Heart left ventricle (tissue), 16 donors: ENCODE results near the gene DBH. TPM values are rescaled to one million over a fixed set of nuclear protein-coding genes. Genes with fewer than 3 reads are reported as not detected.

Experiments
- ATAC-seq, 4 donors: fragments of 200-7000 bp; cut with Tn5 transposase; one replicate each; pipeline ENCODE4 v1.9.1; 2020 to 2022; ENCODE audit warnings: moderate library complexity in 4 of 4, mild to moderate bottlenecking in 3 of 4, moderate number of reproducible peaks in 1 of 4
- DNase-seq, 5 donors: peaks; one replicate each; pipeline ENCODE4 v3.0.0-alpha.2; 2020
- H3K27ac ChIP-seq, 12 donors: fragments of 200-600 bp; sonication (generic) in 4 of 12; one replicate each; pipeline versions ENCODE4 v1.5.0 to v1.8.0; 2016 to 2022; ENCODE audit warnings: mild to moderate bottlenecking in 2 of 12
- H3K27me3 ChIP-seq, 9 donors: fragments of 200-600 bp; sonication (generic) in 2 of 9; one replicate each; pipeline versions ENCODE4 v1.5.1 to v1.8.0; 2016 to 2022; ENCODE audit warnings: mild to moderate bottlenecking in 3 of 9
- H3K36me3 ChIP-seq, 9 donors: fragments of 200-600 bp; sonication (generic) in 2 of 9; one replicate each; pipeline versions ENCODE4 v1.5.0 to v1.8.0; 2018 to 2022; ENCODE audit warnings: mild to moderate bottlenecking in 2 of 9
- H3K4me1 ChIP-seq, 12 donors: fragments of 200-600 bp; sonication (generic) in 4 of 12; one replicate each; pipeline versions ENCODE4 v1.5.0 to v1.8.0; 2016 to 2022; ENCODE audit warnings: mild to moderate bottlenecking in 3 of 12
- H3K4me3 ChIP-seq, 12 donors: fragments of 200-600 bp; sonication (generic) in 4 of 12; one replicate each; pipeline versions ENCODE4 v1.5.0 to v1.8.0; 2017 to 2022; ENCODE audit warnings: mild to moderate bottlenecking in 9 of 12, moderate library complexity in 4 of 12
- H3K9me3 ChIP-seq, 12 donors: fragments of 200-600 bp; sonication (generic) in 4 of 12; one replicate each; pipeline versions ENCODE4 v1.5.0 to v1.8.0; 2016 to 2022; ENCODE audit warnings: mild to moderate bottlenecking in 1 of 12
- CTCF ChIP-seq, 12 donors: fragments of 200-600 bp; sonication (generic) in 4 of 12; IDR thresholded peaks; one replicate each; pipeline versions ENCODE4 v1.5.0 to v1.8.0; 2018 to 2022; ENCODE audit warnings: antibody characterized with exemption in 12 of 12, mild to moderate bottlenecking in 5 of 12
- POLR2A ChIP-seq, 2 donors: fragments of 450-650 bp; IDR thresholded peaks; one replicate each; pipeline ENCODE4 v1.6.1; 2017; ENCODE audit warnings: antibody characterized with exemption in 2 of 2, mild to moderate bottlenecking in 2 of 2, moderate library complexity in 2 of 2
- WGBS, 4 donors: extraction: QIAGEN DNeasy Blood & Tissue Kit in 2 of 4; methylation state at CpG; one replicate each; pipeline versions ENCODE4 v1.1.5 to v1.1.7; 2013 to 2018; 5-methylcytosine and 5-hydroxymethylcytosine counted together
- intact Hi-C, 10 donors: fragments of 100-400 bp; cut with DNase I; formaldehyde crosslinking; loops; one replicate each; pipeline versions ENCODE4 v1.11.1 to v1.14.2; 2022
- polyA plus RNA-seq, 2 donors: library from polyadenylated mRNA; stranded (reverse); fragments of 200-250 nt; gene quantifications; one replicate each; pipeline ENCODE4 v1.2.3, GENCODE V29; 2013
- total RNA-seq, 9 donors: library from RNA; depleted of rRNA in 2 of 9; stranded (reverse); fragments of >200 nt in 2 of 9; fragmentation: NEBNext Ultra II Directional in 3 of 9; extraction: Animal tissue kit (Norgen Biotek cat#: 25700) in 3 of 9; gene quantifications; one replicate each; pipeline versions ENCODE4 v1.1.0 to v1.2.4, GENCODE V29; 2016 to 2023
- donor health status: ischemic (EF 13 %, LVEDD 7.1; RV severe dilation, severe dysfunction).
- donor health status: healthy with polysubstance abuse.
- donor health status: DM: no; HTN: yes; CAD: no.
- donor health status: DM: no; HTN: no; CAD: no.
- donor health status: ischemic (EF 25% LVEDD 6.9; RV normal size, moderate dysfunction).
- donor health status: ischemic (EF 25% LVEDD 5.7; RV mildly dilated, moderate dysfunction).
- donor health status: healthy.
- donor health status: DM: yes; HTN: yes; CAD: no.
- donor health status: ischemic (EF 35%, LVEDD 5.7; RV mildly dilated, moderate dysfunction).
- donor health status: nonischemic (EF 11% LVEDD 7.7; RV severe dilation, severe dysfunction).
- donor health status: DM: yes; HTN: yes; CAD: no.
- donor health status: PGD.
- donor health status: ischemic (EF 29% LVEDD 5.4; RV normal size, mild dysfunction).
- donor health status: nonischemic (EF 23%, LVEDD 6.1; RV moderate dilation, normal function).

DBH gene
- total and polyA plus RNA-seq, 11 donors, result 0.06 to 0.08 TPM; not detected in 9

GRCh38 chr9:133684936-133685361, 48.8 kb downstream of the DBH start:
- intact Hi-C loops, result loop anchor here in 1 of 10 donors (5.0 kb wide), 1 partner anchor 103 kb away; no protein-coding TSS in a partner anchor
- no peak for TF ChIP-seq POLR2A (IDR thresholded peaks at IDR 0.05)
- no peak for TF ChIP-seq CTCF (IDR thresholded peaks at IDR 0.05)
- H3K36me3 ChIP-seq, result no peaks in the 10 kb centered on the region
- H3K27ac ChIP-seq, result peak overlapping the region in 3 of 12 donors; percentile 60 to 82 (median 63)
- no peak overlapping the region for H3K4me3 ChIP-seq
- WGBS, 4 donors, result 86 to 92% (median 89%) methylated on average over 12 to 17 of the region's 17 CpGs
- ATAC-seq (no peak), DNase-seq (peak in 3 of 5 donors; percentile 23 to 56 (median 27))
- H3K4me1 ChIP-seq, result peaks cover 0 to 37% (median 23%) of the 10 kb centered on the region in 12 donors
- no peaks in the 10 kb centered on the region for H3K9me3 ChIP-seq
- no peaks in the 10 kb centered on the region for H3K27me3 ChIP-seq

GRCh38 chr9:133685653-133686609, 49.8 kb downstream of the DBH start:
- ATAC-seq, result no peak
- Histone ChIP-seq H3K27ac (no peak overlapping the region), H3K9me3 (no peaks in the 10 kb centered on the region), H3K4me1 (peaks cover 0 to 28% (median 19%) of the 10 kb centered on the region in 12 donors), H3K27me3 (no peaks in the 10 kb centered on the region), H3K4me3 (no peak overlapping the region), H3K36me3 (no peaks in the 10 kb centered on the region)
- no peak for TF ChIP-seq POLR2A (IDR thresholded peaks at IDR 0.05)
- TF ChIP-seq CTCF (IDR thresholded peaks at IDR 0.05), result no peak
- whole genome bisulfite sequencing, 4 donors, result 91 to 92% (median 92%) methylated on average over 16 to 18 of the region's 18 CpGs
- intact Hi-C loops, result no loop called here
- peak in 3 of 5 donors; percentile 14 to 34 (median 26) for DNase-seq

- 80 to 84% (median 83%) methylated on average over 22 to 24 of the region's 24 CpGs for WGBS, 4 donors
- Histone ChIP-seq H3K4me1 (peaks cover 0 to 28% (median 19%) of the 10 kb centered on the region in 12 donors), H3K27me3 (no peaks in the 10 kb centered on the region), H3K36me3 (no peaks in the 10 kb centered on the region), H3K9me3 (no peaks in the 10 kb centered on the region), H3K4me3 (no peak overlapping the region), H3K27ac (no peak overlapping the region)
- peak; percentile 50 to 83 (median 69) for DNase-seq
- ATAC-seq, result peak; percentile 66 to 83 (median 77)
- TF ChIP-seq CTCF (IDR thresholded peaks at IDR 0.05), result no peak
- TF ChIP-seq POLR2A (IDR thresholded peaks at IDR 0.05), result no peak
- intact Hi-C loops, result no loop called here
Observed at GRCh38 chr9:133686642-133687575, 50.7 kb downstream of the DBH start.
